Astrocyte (in vitro differentiated cells and primary cell): ENCODE results near the gene GCNT2. TPM values are rescaled to one million over a fixed set of nuclear protein-coding genes. Genes with fewer than 3 reads are reported as not detected.

ENCODE experiments used
- DNase-seq: peaks from one replicate; pipeline ENCODE4 v3.0.0-alpha.2; 2010; ENCODE audit warnings: low read depth
- FAIRE-seq: peaks from 2 replicates; lab custom pipeline; 2011; peaks lifted over from hg19 to GRCh38; lab: Jason Lieb, UNC
- H2AFZ ChIP-seq: 2 replicates; pipeline ENCODE4 v1.6.0; 2012; ENCODE audit warnings: low read depth, low read length, inconsistent platforms
- H3K27ac ChIP-seq: 2 replicates; pipeline ENCODE4 v1.5.1; 2011; ENCODE audit warnings: low read depth, low read length, inconsistent platforms
- H3K27me3 ChIP-seq: 2 replicates; pipeline ENCODE4 v1.6.0; 2011; ENCODE audit warnings: low read length, inconsistent platforms; ENCODE audit not compliant: insufficient read depth
- H3K36me3 ChIP-seq: 2 replicates; pipeline ENCODE4 v1.5.1; 2011; ENCODE audit warnings: low read length, inconsistent platforms; ENCODE audit not compliant: insufficient read depth
- H3K4me1 ChIP-seq: 2 replicates; pipeline ENCODE4 v1.5.1; 2011; ENCODE audit warnings: low read length, inconsistent platforms; ENCODE audit not compliant: insufficient read depth
- H3K4me2 ChIP-seq: 2 replicates; pipeline ENCODE4 v1.6.0; 2012; ENCODE audit warnings: low read length, inconsistent platforms
- H3K4me3 ChIP-seq: 2 replicates; pipeline ENCODE4 v1.5.1; 2011; ENCODE audit warnings: low read depth, mild to moderate bottlenecking, low read length, inconsistent platforms; ENCODE audit not compliant: insufficient read depth
- H3K79me2 ChIP-seq: 2 replicates; pipeline ENCODE4 v1.6.0; 2012; ENCODE audit warnings: mild to moderate bottlenecking, low read length, inconsistent platforms; ENCODE audit not compliant: insufficient read depth
- H3K9ac ChIP-seq: 2 replicates; pipeline ENCODE4 v1.6.0; 2012; ENCODE audit warnings: mild to moderate bottlenecking, low read length, inconsistent platforms
- H3K9me3 ChIP-seq: 2 replicates; pipeline ENCODE4 v1.5.1; 2012; ENCODE audit warnings: low read depth, mild to moderate bottlenecking, low read length, inconsistent platforms; ENCODE audit not compliant: insufficient read depth
- H4K20me1 ChIP-seq: 2 replicates; pipeline ENCODE4 v1.6.0; 2012; ENCODE audit warnings: low read length, inconsistent platforms; ENCODE audit not compliant: insufficient read depth
- H3K27ac Mint-ChIP-seq: one replicate; pipeline ENCODE4 v1.8.0; 2021; ENCODE audit warnings: mild to moderate bottlenecking, mixed read lengths; ENCODE audit not compliant: unreplicated experiment
- H3K27me3 Mint-ChIP-seq: one replicate; pipeline ENCODE4 v1.8.0; 2021; ENCODE audit warnings: low read depth, mixed read lengths; ENCODE audit not compliant: unreplicated experiment
- H3K36me3 Mint-ChIP-seq: one replicate; pipeline ENCODE4 v1.8.0; 2021; ENCODE audit warnings: low read depth, mixed read lengths; ENCODE audit not compliant: unreplicated experiment
- H3K4me1 Mint-ChIP-seq: one replicate; pipeline ENCODE4 v1.8.0; 2021; ENCODE audit warnings: low read depth, mixed read lengths; ENCODE audit not compliant: unreplicated experiment
- H3K4me3 Mint-ChIP-seq: one replicate; pipeline ENCODE4 v1.8.0; 2021; ENCODE audit warnings: mild to moderate bottlenecking, moderate library complexity, mixed read lengths; ENCODE audit not compliant: unreplicated experiment
- H3K9me3 Mint-ChIP-seq: one replicate; pipeline ENCODE4 v1.8.0; 2021; ENCODE audit warnings: mild to moderate bottlenecking, mixed read lengths; ENCODE audit not compliant: unreplicated experiment
- EZH2 ChIP-seq: IDR thresholded peaks from 2 replicates; pipeline ENCODE4 v1.6.1; 2012; ENCODE audit warnings: mild to moderate bottlenecking, low read length, inconsistent platforms; ENCODE audit not compliant: insufficient read depth
- total RNA-seq: library from RNA; stranded (reverse); gene quantifications from 2 replicates; pipeline ENCODE4 v1.2.1, GENCODE V29; 2021
- TF ChIP-seq, protein P1 (sequence below): IDR thresholded peaks from 2 replicates; pipeline ENCODE4 v1.5.1; 2011; ENCODE audit warnings: low read depth, mild to moderate bottlenecking, inconsistent platforms, low read length, moderate library complexity; ENCODE audit not compliant: insufficient read depth

The GCNT2 gene
- total RNA-seq, 1 donor from 2014 or later: 14.8 TPM

DNA sequence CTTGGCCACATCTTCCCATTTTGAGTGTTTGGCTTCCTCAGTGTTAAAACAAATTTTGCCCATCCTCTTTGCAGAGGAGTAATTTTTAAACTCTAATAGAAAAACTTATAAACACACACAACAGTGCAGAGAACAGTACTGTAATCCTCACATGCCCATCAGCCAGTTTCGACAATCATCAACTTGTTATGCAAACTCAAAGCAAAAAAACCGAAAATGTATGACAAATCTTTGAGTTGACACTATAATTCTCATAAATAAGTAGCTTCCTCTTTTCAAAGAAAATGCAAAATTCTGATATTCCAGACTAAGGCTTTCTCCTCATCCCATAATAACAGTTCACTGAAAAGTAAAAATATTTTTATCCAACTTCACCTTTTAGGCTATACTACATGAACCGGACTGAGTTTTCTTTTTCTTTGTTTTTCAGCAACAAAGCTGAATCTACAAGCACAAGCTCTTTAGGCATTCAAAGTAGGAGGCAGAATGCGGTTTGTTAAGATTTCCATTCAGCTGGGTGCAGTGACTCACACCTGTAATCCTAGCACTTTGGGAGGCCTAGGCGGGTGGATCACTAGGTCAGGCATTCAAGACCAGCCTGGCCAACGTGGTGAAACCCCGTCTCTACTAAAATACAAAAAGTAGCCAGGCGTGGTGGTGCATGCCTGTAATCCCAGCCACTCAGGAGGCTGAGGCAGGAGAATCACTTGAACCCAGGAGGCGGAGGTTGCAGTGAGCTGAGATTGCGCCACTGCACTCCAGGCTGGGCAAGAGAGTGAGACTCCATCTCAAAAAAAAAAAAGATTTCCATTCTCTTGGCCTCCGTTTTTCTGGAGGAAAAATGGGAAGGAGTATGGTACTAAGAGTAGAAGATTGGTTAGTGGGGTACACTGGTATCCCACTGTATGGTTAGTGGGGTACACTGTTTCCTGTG lies 74.8 kb downstream of the GCNT2 start:
- peak overlapping the region; percentile 18 for H3K27ac ChIP-seq
- Mint-ChIP-seq H3K4me3 (no peak overlapping the region), H3K27ac (peak overlapping the region; percentile 82), H3K9me3 (no peaks in the 10 kb centered on the region), H3K4me1 (peaks cover 12% of the 10 kb centered on the region), H3K27me3 (no peaks in the 10 kb centered on the region), H3K36me3 (no peaks in the 10 kb centered on the region)
- TF ChIP-seq, protein P1, sequence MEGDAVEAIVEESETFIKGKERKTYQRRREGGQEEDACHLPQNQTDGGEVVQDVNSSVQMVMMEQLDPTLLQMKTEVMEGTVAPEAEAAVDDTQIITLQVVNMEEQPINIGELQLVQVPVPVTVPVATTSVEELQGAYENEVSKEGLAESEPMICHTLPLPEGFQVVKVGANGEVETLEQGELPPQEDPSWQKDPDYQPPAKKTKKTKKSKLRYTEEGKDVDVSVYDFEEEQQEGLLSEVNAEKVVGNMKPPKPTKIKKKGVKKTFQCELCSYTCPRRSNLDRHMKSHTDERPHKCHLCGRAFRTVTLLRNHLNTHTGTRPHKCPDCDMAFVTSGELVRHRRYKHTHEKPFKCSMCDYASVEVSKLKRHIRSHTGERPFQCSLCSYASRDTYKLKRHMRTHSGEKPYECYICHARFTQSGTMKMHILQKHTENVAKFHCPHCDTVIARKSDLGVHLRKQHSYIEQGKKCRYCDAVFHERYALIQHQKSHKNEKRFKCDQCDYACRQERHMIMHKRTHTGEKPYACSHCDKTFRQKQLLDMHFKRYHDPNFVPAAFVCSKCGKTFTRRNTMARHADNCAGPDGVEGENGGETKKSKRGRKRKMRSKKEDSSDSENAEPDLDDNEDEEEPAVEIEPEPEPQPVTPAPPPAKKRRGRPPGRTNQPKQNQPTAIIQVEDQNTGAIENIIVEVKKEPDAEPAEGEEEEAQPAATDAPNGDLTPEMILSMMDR: no peak
- TF ChIP-seq EZH2: no peak
- H3K27me3 ChIP-seq: no peaks in the 10 kb centered on the region
- H3K4me2 ChIP-seq: peak overlapping the region; percentile 55
- peak; percentile 67 for DNase-seq
- H3K9ac ChIP-seq: no peak overlapping the region
- no peaks in the 10 kb centered on the region for H3K4me1 ChIP-seq
- H3K4me3 ChIP-seq: no peak overlapping the region
- H3K79me2 ChIP-seq: no peaks in the 10 kb centered on the region
- no peaks in the 10 kb centered on the region for H4K20me1 ChIP-seq
- H3K36me3 ChIP-seq: no peaks in the 10 kb centered on the region
- H2AFZ ChIP-seq: no peak overlapping the region
- no peaks in the 10 kb centered on the region for H3K9me3 ChIP-seq
- no peak for FAIRE-seq

DNA sequence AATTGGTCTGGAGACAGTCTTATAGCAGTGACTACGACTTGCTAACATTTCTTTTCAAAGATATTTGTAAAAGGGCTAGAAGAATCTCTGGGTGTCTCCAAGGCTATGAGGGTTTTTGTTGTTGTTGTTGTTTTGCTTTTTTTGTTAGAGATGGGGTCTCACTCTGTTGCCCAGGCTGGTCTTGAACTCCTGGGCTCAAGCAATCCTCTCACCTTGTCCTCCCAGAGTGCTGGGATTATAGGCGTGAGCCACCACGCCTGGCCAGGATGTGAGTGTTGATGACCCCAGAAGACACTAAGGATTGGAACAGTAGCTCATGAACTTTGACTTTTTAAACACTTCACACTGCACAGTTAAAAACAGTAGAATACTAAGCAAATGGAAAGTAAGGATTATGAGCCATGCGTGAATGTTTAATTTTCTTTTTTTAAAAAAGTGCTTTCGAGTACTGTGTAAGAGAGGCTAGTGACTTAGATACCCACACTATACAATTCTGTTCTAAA lies 76.4 kb downstream of the GCNT2 start:
- Histone ChIP-seq H2AFZ (no peak overlapping the region), H3K4me2 (no peak overlapping the region), H3K9me3 (no peaks in the 10 kb centered on the region), H3K27ac (no peak overlapping the region), H4K20me1 (no peaks in the 10 kb centered on the region), H3K79me2 (no peaks in the 10 kb centered on the region), H3K4me1 (no peaks in the 10 kb centered on the region), H3K9ac (no peak overlapping the region), H3K36me3 (no peaks in the 10 kb centered on the region), H3K4me3 (no peak overlapping the region), H3K27me3 (no peaks in the 10 kb centered on the region)
- no peaks in the 10 kb centered on the region for H3K9me3 Mint-ChIP-seq
- DNase-seq (no peak), FAIRE-seq (no peak)
- H3K27me3 Mint-ChIP-seq: no peaks in the 10 kb centered on the region
- H3K36me3 Mint-ChIP-seq: no peaks in the 10 kb centered on the region
- peaks cover 12% of the 10 kb centered on the region for H3K4me1 Mint-ChIP-seq
- no peak overlapping the region for H3K27ac Mint-ChIP-seq
- no peak overlapping the region for H3K4me3 Mint-ChIP-seq
- TF ChIP-seq, protein P1: no peak
